ENCODE data around the gene PROZ. TPM values are rescaled to one million over a fixed set of nuclear protein-coding genes. Genes with fewer than 3 reads are reported as not detected.

The PROZ gene
- total RNA-seq, 1 donor from 2014 or later: not detected

- DNase-seq (ENCODE audit: low spot score, unreplicated experiment): no peak
Observed at GRCh38 chr13:113219256-113219940, 61.0 kb downstream of the PROZ start.

GRCh38 chr13:113220141-113220598 lies 61.7 kb downstream of the PROZ start:
- TF ChIP-seq CTCF (IDR thresholded peaks at IDR 0.05; ENCODE audit: unreplicated experiment): no peak
- DNase-seq (ENCODE audit: low spot score, unreplicated experiment): no peak
- H3K9me3 Mint-ChIP-seq (ENCODE audit: low read depth): no peaks in the 10 kb centered on the region
- H3K27me3 Mint-ChIP-seq: no peaks in the 10 kb centered on the region
- H3K4me3 Mint-ChIP-seq (ENCODE audit: low read depth): no peak overlapping the region
- H3K36me3 Mint-ChIP-seq (ENCODE audit: insufficient read depth): peaks cover 17% of the 10 kb centered on the region
- H3K27ac Mint-ChIP-seq: peak overlapping the region; percentile 74
- H3K4me1 Mint-ChIP-seq (ENCODE audit: low read depth): peaks cover 5% of the 10 kb centered on the region

More at GRCh38 chr13:113219256-113219940, 61.0 kb downstream of the PROZ start:
- Mint-ChIP-seq H3K9me3 (ENCODE audit: low read depth) (no peaks in the 10 kb centered on the region), H3K4me1 (ENCODE audit: low read depth) (peaks cover 5% of the 10 kb centered on the region), H3K36me3 (ENCODE audit: insufficient read depth) (peaks cover 15% of the 10 kb centered on the region), H3K27ac (peak overlapping the region; percentile 11), H3K4me3 (ENCODE audit: low read depth) (no peak overlapping the region), H3K27me3 (no peaks in the 10 kb centered on the region)
- no peak for TF ChIP-seq CTCF (IDR thresholded peaks at IDR 0.05; ENCODE audit: unreplicated experiment)

- no peak overlapping the region for H3K4me3 Mint-ChIP-seq (ENCODE audit: low read depth)
- H3K27ac Mint-ChIP-seq: peak overlapping the region; percentile 74
- H3K4me1 Mint-ChIP-seq (ENCODE audit: low read depth): peaks cover 5% of the 10 kb centered on the region
- peaks cover 17% of the 10 kb centered on the region for H3K36me3 Mint-ChIP-seq (ENCODE audit: insufficient read depth)
- TF ChIP-seq CTCF (IDR thresholded peaks at IDR 0.05; ENCODE audit: unreplicated experiment): no peak
- no peak for DNase-seq (ENCODE audit: low spot score, unreplicated experiment)
- no peaks in the 10 kb centered on the region for H3K9me3 Mint-ChIP-seq (ENCODE audit: low read depth)
- H3K27me3 Mint-ChIP-seq: no peaks in the 10 kb centered on the region
Observed at GRCh38 chr13:113220877-113221276, 62.4 kb downstream of the PROZ start.

Other genes with a start within 250 kb of the PROZ start
- 82.6 and 90.0 TPM in 2 replicates for gene MCF2L, start 189.4 kb upstream of the PROZ start, total RNA-seq
- gene F7, start 52.9 kb upstream of the PROZ start, total RNA-seq: 5.7 and 7.3 TPM in 2 replicates
- 29.7 and 30.2 TPM in 2 replicates for gene F10, start 35.8 kb upstream of the PROZ start, total RNA-seq
- gene PCID2, start 50.0 kb downstream of the PROZ start, total RNA-seq: 52.1 and 58.7 TPM in 2 replicates
- 75.8 and 77.1 TPM in 2 replicates for gene CUL4A, start 51.0 kb downstream of the PROZ start, total RNA-seq
- gene LAMP1, start 138.6 kb downstream of the PROZ start, total RNA-seq: 107 and 111 TPM in 2 replicates
- gene GRTP1, start 205.5 kb downstream of the PROZ start, total RNA-seq: 22.6 and 26.1 TPM in 2 replicates